Ascending aorta (tissue), 2 donors: ENCODE data around the gene FAAH. TPM values are rescaled to one million over a fixed set of nuclear protein-coding genes. Genes with fewer than 3 reads are reported as not detected.

Experiments used
- DNase-seq, 2 donors: peaks; one replicate each; pipeline ENCODE4 v3.0.0-alpha.2; 2019; ENCODE audit warnings: low spot score in 2 of 2
- H3K27ac ChIP-seq, 2 donors: fragments of 200-600 bp; sonication (generic); one replicate each; pipeline ENCODE4 v1.5.1; 2016 to 2017; ENCODE audit warnings: mild to moderate bottlenecking in 1 of 2
- H3K27me3 ChIP-seq: fragments of 200-600 bp; sonication (generic); one replicate; pipeline ENCODE4 v1.5.1; 2017
- H3K36me3 ChIP-seq, 2 donors: fragments of 200-600 bp; sonication (generic); one replicate each; pipeline ENCODE4 v1.5.1; 2016
- H3K4me1 ChIP-seq, 2 donors: fragments of 200-600 bp; sonication (generic); one replicate each; pipeline ENCODE4 v1.5.1; 2016 to 2017; ENCODE audit warnings: mild to moderate bottlenecking in 1 of 2
- H3K4me3 ChIP-seq, 2 donors: fragments of 200-600 bp; sonication (generic); one replicate each; pipeline ENCODE4 v1.5.1; 2016 to 2017; ENCODE audit warnings: mild to moderate bottlenecking in 1 of 2
- H3K9me3 ChIP-seq, 2 donors: fragments of 200-600 bp; sonication (generic); one replicate each; pipeline ENCODE4 v1.5.1; 2016
- CTCF ChIP-seq, 3 experiments: fragments of 200-600 bp in 2 of 3; fragments of 450-650 bp in 1 of 3; sonication (generic) in 2 of 3; IDR thresholded peaks; one replicate each; pipeline ENCODE4 v1.5.1; 2016 to 2019; ENCODE audit warnings: antibody characterized with exemption in 3 of 3, mild to moderate bottlenecking in 1 of 3, moderate library complexity in 1 of 3
- intact Hi-C: fragments of 100-400 bp; cut with DNase I; formaldehyde crosslinking; loops from one replicate; pipeline ENCODE4 v1.15.1; 2023
- total RNA-seq: library from RNA; depleted of rRNA; stranded (reverse); fragments of >200 nt; gene quantifications from one replicate; pipeline ENCODE4 v1.1.0, GENCODE V29; 2016

Gene FAAH
- total RNA-seq, 1 donor from 2014 or later: 6.0 TPM

- H3K36me3 ChIP-seq: no peaks in the 10 kb centered on the region
- intact Hi-C loops: loop anchor here (10.0 kb wide), 1 partner anchor 276 kb away; no protein-coding TSS in a partner anchor
- H3K4me1 ChIP-seq: peaks cover 0 to 3% of the 10 kb centered on the region in 2 donors
- no peak for DNase-seq
- peak overlapping the region; percentile 44 to 50 for H3K4me3 ChIP-seq
- no peaks in the 10 kb centered on the region for H3K27me3 ChIP-seq
- no peak overlapping the region for H3K27ac ChIP-seq
- no peak for TF ChIP-seq CTCF (IDR thresholded peaks at IDR 0.05)
- H3K9me3 ChIP-seq: no peaks in the 10 kb centered on the region
These were observed 54.2 kb downstream of the FAAH start for GRCh38 chr1:46448109-46448911.

- no peak for TF ChIP-seq CTCF (IDR thresholded peaks at IDR 0.05)
- Histone ChIP-seq H3K27me3 (no peaks in the 10 kb centered on the region), H3K36me3 (no peaks in the 10 kb centered on the region), H3K27ac (no peak overlapping the region), H3K9me3 (no peaks in the 10 kb centered on the region), H3K4me3 (no peak overlapping the region), H3K4me1 (peaks cover 0 to 3% of the 10 kb centered on the region in 2 donors)
- intact Hi-C loops: loop anchor here (10.0 kb wide), 1 partner anchor 275 kb away; no protein-coding TSS in a partner anchor
- DNase-seq: no peak
These were observed 55.4 kb downstream of the FAAH start for GRCh38 chr1:46449223-46450159.

GRCh38 chr1:46450160-46450517 lies 56.0 kb downstream of the FAAH start:
- no peak for TF ChIP-seq CTCF (IDR thresholded peaks at IDR 0.05)
- Histone ChIP-seq H3K27ac (no peak overlapping the region), H3K4me1 (peaks cover 0 to 3% of the 10 kb centered on the region in 2 donors), H3K36me3 (no peaks in the 10 kb centered on the region), H3K9me3 (no peaks in the 10 kb centered on the region), H3K27me3 (no peaks in the 10 kb centered on the region), H3K4me3 (no peak overlapping the region)
- no peak for DNase-seq
- intact Hi-C loops: no loop called here

- no peaks in the 10 kb centered on the region for H3K27me3 ChIP-seq
These were observed 58.1 kb downstream of the FAAH start for GRCh38 chr1:46451948-46452930.

More at GRCh38 chr1:46451948-46452930, 58.1 kb downstream of the FAAH start:
- Histone ChIP-seq H3K36me3 (no peaks in the 10 kb centered on the region), H3K9me3 (no peaks in the 10 kb centered on the region), H3K27ac (no peak overlapping the region), H3K4me3 (no peak overlapping the region), H3K4me1 (peaks cover 0 to 3% of the 10 kb centered on the region in 2 donors)
- no peak for TF ChIP-seq CTCF (IDR thresholded peaks at IDR 0.05)
- intact Hi-C loops: no loop called here
- DNase-seq: no peak
